Measurements from ENCODE around the gene NEK7. TPM values are rescaled to one million over a fixed set of nuclear protein-coding genes. Genes with fewer than 3 reads are reported as not detected.

NEK7 gene
- total RNA-seq, 1 donor from 2014 or later, result 44.9 TPM

GRCh38 chr1:198121056-198121826 is 35.6 kb upstream of the NEK7 start:
- no peaks in the 10 kb centered on the region for H3K9me3 Mint-ChIP-seq (ENCODE audit: unreplicated experiment)
- no peaks in the 10 kb centered on the region for H3K27me3 Mint-ChIP-seq (ENCODE audit: unreplicated experiment)
- DNase-seq (ENCODE audit: low spot score), result no peak
- peaks cover 8% of the 10 kb centered on the region for H3K4me1 Mint-ChIP-seq (ENCODE audit: unreplicated experiment)
- no peaks in the 10 kb centered on the region for H3K36me3 Mint-ChIP-seq (ENCODE audit: low read depth, unreplicated experiment)
- no peak overlapping the region for H3K27ac Mint-ChIP-seq (ENCODE audit: unreplicated experiment)
- TF ChIP-seq CTCF (IDR thresholded peaks at IDR 0.05; ENCODE audit: unreplicated experiment), result no peak
- H3K4me3 Mint-ChIP-seq (ENCODE audit: unreplicated experiment), result no peak overlapping the region

- Mint-ChIP-seq H3K27me3 (ENCODE audit: unreplicated experiment) (no peaks in the 10 kb centered on the region), H3K4me3 (ENCODE audit: unreplicated experiment) (no peak overlapping the region), H3K36me3 (ENCODE audit: low read depth, unreplicated experiment) (no peaks in the 10 kb centered on the region), H3K27ac (ENCODE audit: unreplicated experiment) (no peak overlapping the region), H3K9me3 (ENCODE audit: unreplicated experiment) (no peaks in the 10 kb centered on the region), H3K4me1 (ENCODE audit: unreplicated experiment) (peaks cover 8% of the 10 kb centered on the region)
- TF ChIP-seq CTCF (IDR thresholded peaks at IDR 0.05; ENCODE audit: unreplicated experiment), result no peak
- no peak for DNase-seq (ENCODE audit: low spot score)
Observed at GRCh38 chr1:198122693-198123092, 34.1 kb upstream of the NEK7 start.

- no peaks in the 10 kb centered on the region for H3K9me3 Mint-ChIP-seq (ENCODE audit: unreplicated experiment)
- no peak overlapping the region for H3K27ac Mint-ChIP-seq (ENCODE audit: unreplicated experiment)
- H3K27me3 Mint-ChIP-seq (ENCODE audit: unreplicated experiment), result no peaks in the 10 kb centered on the region
- H3K4me1 Mint-ChIP-seq (ENCODE audit: unreplicated experiment), result peaks cover 8% of the 10 kb centered on the region
- no peak for DNase-seq (ENCODE audit: low spot score)
- no peak for TF ChIP-seq CTCF (IDR thresholded peaks at IDR 0.05; ENCODE audit: unreplicated experiment)
- no peaks in the 10 kb centered on the region for H3K36me3 Mint-ChIP-seq (ENCODE audit: low read depth, unreplicated experiment)
- H3K4me3 Mint-ChIP-seq (ENCODE audit: unreplicated experiment), result no peak overlapping the region
Observed at GRCh38 chr1:198123133-198123532, 33.7 kb upstream of the NEK7 start.

- H3K4me3 Mint-ChIP-seq (ENCODE audit: unreplicated experiment), result no peak overlapping the region
- no peaks in the 10 kb centered on the region for H3K27me3 Mint-ChIP-seq (ENCODE audit: unreplicated experiment)
- no peaks in the 10 kb centered on the region for H3K36me3 Mint-ChIP-seq (ENCODE audit: low read depth, unreplicated experiment)
- H3K4me1 Mint-ChIP-seq (ENCODE audit: unreplicated experiment), result peaks cover 8% of the 10 kb centered on the region
- H3K27ac Mint-ChIP-seq (ENCODE audit: unreplicated experiment), result no peak overlapping the region
- TF ChIP-seq CTCF (IDR thresholded peaks at IDR 0.05; ENCODE audit: unreplicated experiment), result no peak
- no peak for DNase-seq (ENCODE audit: low spot score)
- H3K9me3 Mint-ChIP-seq (ENCODE audit: unreplicated experiment), result no peaks in the 10 kb centered on the region
Observed at GRCh38 chr1:198124673-198125072, 32.1 kb upstream of the NEK7 start.

- Mint-ChIP-seq H3K4me1 (ENCODE audit: unreplicated experiment) (peaks cover 8% of the 10 kb centered on the region), H3K27ac (ENCODE audit: unreplicated experiment) (no peak overlapping the region), H3K4me3 (ENCODE audit: unreplicated experiment) (no peak overlapping the region), H3K9me3 (ENCODE audit: unreplicated experiment) (no peaks in the 10 kb centered on the region), H3K27me3 (ENCODE audit: unreplicated experiment) (no peaks in the 10 kb centered on the region), H3K36me3 (ENCODE audit: low read depth, unreplicated experiment) (no peaks in the 10 kb centered on the region)
- TF ChIP-seq CTCF (IDR thresholded peaks at IDR 0.05; ENCODE audit: unreplicated experiment), result no peak
- DNase-seq (ENCODE audit: low spot score), result no peak
Observed at GRCh38 chr1:198125995-198126735, 30.6 kb upstream of the NEK7 start.

All from endothelial cell (in vitro differentiated cells).